Measurements from ENCODE around the gene SPATA31E1.
"Not testable (repeated sequence)": the region's sequence is repeated elsewhere in the genome, so short reads cannot be mapped to it uniquely, and the experiment has no call there.

The SPATA31E1 gene

DNA sequence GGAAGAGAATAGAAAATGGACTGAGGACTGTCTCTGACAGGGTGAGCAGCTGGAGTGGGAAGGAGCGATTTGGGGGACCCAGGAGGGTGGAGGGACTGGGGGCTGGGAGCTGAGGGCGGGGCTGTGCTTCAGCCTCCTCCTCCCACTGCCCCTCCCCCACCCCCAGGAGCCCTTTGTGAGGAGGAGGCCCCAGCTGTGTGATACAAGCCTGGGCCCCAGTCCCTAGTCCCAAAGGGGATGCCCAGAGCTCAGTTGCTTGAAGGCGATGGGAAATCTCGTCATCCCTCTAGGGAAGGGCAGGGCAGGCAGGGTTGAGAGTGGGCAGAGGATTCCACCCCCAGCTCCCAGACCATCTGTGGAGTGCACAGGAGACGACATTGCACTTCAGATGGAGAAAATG, at the start of gene SPATA31E1:
Gene SPATA31E1 (plus strand): TSS at position 251 of the 400 bp plus-strand sequence. CDS start 15 bp downstream, at position 266.
- in situ Hi-C loops (cut with HindIII; ENCODE audit: low sequenced_read_pairs): no loop called here

DNA sequence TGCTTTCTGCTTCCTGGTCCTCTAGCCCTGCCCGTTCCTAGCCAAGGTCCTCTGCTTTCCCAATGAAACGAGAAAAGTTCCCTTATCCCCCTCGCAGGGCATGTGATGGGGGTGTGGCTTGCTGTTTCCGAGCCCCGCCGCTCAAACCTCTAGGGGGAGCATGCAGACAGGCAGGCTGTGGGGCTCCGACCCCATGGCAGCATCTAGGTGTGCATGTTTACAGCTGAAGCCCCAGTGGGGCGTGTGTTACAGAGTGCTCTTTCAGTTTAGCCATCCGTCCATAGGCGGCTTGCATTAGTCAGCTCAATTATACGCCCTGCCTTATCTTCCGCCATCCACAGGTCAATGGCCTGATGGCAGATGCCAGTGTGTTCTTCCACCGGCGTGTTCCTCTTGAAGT, 48.3 kb upstream of the SPATA31E1 start:
- in situ Hi-C loops (cut with HindIII; ENCODE audit: low sequenced_read_pairs): no loop called here

DNA sequence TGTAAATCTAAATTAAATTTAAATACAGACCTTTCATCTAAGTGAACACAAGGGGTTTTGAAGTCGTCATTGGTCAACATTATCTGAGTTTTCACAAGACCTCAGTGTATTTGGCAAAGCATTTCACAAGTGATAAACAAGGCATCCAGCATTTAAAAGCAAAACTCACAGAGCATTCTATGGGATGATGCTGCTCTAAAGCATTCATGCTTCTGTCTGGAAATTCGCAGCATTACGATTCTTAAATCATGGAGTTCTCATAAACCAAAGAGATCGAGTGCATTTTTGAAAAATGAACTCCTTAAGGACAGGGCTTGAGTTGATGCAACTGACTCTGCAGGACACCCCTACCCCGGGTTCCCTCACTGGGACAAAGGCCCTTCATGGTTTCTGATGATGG, 46.1 kb upstream of the SPATA31E1 start:
- in situ Hi-C loops (cut with HindIII; ENCODE audit: low sequenced_read_pairs): no loop called here

DNA sequence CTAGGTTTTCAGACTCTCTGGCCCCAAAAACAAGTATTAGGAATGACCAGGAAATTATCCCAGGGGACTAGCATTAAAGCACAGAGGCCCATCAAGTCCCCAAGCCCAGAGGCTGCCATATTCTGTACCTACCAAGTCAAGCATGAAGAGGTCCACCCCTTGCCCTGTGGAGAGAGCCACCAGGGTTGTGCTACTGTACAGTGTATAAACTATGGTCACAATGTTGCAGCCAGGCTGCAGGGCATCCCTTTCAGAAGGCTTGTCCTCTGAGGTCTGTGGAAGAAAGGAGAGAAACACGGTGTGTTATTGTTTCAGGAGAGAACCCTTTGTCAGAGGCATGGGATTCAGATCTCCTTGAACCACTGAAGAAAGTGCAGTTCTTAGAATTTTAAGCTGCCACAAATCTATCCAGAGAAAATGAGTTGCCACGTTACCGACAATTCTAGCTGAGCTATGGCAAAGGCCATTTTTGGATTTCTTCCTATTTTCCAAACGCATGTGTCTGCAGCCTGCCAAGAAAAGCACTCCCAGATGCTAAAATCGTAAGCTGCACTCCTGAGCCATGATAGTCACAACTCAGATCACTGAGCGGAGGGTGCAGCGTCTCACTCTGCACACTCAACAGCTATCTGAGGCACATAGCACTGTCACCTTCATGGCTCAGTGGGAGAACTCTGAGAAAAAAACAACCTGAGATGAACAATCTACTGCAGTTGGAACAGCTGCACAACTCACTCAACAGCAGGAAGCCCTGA, 45.5 kb upstream of the SPATA31E1 start:
- in situ Hi-C loops (cut with HindIII; ENCODE audit: low sequenced_read_pairs): no loop called here

DNA sequence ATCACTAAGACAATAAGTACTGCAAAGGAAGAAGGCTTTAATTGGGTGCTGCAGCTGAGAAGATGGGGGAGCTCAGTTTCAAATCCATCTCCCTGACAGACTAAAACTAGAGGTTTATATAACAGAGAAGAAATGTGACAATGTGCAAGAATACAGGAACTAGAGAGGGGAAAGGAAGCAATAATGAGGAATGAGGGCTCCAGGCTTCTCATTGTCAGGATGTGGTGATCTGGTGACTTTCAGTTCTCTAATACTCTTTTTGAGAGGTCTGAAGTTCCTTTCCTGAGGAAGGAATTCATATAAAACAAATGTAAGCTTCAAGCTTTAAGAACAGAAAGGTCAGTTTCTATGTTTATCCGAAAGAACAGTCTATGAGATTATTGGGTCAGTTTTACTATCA, 42.5 kb upstream of the SPATA31E1 start:
- in situ Hi-C loops (cut with HindIII; ENCODE audit: low sequenced_read_pairs): no loop called here

DNA sequence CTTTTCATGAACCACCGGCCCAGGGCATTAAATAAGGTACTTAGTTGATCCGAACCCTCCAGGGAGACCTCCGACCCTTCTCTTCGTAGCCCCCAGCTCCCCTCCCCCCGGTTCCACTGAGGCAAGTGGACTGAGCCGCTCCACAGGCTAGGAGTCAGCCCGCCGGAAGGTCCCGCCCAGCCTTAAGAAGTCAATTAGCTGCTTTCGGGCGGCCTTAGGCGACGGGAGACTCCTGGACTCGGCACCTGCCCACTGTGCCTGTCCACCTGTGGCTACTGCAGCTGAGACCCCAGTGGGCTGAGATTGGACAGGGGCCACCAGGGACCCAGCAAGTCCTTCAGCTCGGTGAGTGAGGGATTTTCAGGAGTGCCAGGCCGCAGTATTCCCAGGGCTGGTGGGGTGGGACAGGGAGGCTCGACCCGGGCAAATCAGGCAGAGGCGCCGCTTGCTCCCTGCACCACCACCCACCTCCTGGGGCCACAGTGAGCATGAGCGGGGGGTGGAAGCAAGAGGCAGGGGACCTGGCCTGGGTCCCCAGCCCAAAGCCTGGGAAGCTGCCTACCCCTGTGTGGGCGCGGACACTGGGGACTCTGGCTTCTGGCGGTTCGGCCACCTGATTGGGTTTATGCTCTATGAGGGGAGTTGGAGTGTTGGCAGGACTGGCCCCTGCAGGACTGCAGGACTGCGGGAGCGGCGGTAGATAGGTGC, 39.6 kb upstream of the SPATA31E1 start:
- in situ Hi-C loops (cut with HindIII; ENCODE audit: low sequenced_read_pairs): no loop called here

DNA sequence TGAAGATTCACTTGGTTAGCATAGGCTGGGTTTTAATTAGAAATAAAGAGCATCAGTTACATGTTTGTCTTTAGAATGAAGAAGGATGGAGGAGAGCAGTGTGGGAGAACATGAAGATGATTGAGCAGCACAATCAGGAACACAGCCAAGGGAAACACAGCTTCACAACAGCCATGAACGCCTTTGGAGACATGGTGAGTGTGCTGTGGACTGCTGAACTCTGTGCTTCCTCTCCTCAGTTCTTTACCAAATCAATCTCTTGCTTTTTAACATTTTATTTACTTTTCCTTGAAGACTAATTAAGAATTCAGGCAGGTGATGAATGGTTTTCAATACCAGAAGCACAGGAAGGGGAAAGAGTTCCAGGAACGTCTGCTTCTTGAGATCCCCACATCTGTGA, 38.2 kb upstream of the SPATA31E1 start:
- in situ Hi-C loops (cut with HindIII; ENCODE audit: low sequenced_read_pairs): no loop called here

DNA sequence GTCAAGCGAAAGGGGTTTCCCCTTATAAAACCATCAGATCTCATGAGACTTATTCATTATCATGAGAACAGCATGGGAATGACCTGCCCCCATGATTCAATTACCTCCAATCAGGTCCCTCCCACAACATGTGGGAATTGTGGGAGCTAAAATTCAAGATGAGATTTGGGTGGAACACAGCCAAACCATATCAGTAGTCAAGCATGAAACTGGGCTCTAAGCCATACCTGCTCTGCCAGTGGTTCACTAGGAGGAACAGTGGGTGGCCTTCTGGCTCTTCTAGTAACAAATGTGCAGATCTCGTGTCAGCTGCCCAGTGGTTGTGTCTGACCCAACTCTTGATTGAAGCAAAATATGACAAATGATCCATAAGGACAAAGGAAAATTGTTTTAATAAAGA, 34.9 kb upstream of the SPATA31E1 start:
- in situ Hi-C loops (cut with HindIII; ENCODE audit: low sequenced_read_pairs): not testable (repeated sequence)

DNA sequence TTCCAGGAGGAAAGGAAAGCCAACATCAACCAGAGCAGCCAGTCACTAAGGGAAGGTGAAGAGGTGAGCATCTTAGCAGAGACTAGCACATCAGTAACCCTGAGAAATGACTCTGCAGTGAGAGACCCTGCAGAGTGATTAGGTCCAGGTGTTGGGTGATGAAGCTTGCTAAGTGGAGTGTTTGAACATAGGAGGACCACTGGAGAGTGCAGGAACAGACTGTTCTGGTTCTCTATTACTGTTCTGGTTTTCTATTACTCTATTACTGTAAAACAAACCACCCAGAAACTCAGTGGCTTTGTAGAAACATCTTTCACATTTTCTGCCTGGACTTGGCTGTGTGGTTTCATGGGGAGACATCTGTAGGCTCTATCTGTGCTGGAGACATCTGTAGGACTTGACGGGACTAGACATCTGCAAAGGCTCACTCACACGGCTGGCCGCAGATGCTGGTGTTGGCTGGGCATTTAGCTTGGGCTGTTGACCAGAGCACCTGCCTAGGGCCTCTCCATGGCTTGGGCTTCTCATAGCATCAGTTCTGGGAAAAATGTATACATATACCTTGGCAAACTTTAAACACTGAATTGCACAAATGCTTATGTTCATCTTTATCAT, 33.4 kb upstream of the SPATA31E1 start:
- in situ Hi-C loops (cut with HindIII; ENCODE audit: low sequenced_read_pairs): no loop called here

DNA sequence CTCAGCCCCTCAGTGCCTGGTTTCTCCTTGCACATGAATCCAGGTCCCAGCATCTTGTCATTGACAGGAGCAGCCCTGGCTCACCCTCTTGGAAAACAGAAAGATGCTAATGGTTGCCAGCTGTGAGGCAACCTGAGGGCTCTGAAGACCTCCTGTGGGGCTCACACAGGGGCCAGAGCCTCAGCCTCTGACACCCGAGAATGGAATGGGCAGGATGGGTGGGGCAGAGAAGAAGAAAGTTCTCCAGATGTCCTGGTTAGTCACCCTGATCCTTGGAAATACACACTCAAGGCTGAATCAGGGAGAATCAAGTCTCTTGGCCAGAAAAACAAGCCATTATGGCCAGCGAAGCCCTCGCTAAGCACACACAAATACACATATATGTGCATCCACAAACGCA, 32.3 kb upstream of the SPATA31E1 start:
- in situ Hi-C loops (cut with HindIII; ENCODE audit: low sequenced_read_pairs): no loop called here

DNA sequence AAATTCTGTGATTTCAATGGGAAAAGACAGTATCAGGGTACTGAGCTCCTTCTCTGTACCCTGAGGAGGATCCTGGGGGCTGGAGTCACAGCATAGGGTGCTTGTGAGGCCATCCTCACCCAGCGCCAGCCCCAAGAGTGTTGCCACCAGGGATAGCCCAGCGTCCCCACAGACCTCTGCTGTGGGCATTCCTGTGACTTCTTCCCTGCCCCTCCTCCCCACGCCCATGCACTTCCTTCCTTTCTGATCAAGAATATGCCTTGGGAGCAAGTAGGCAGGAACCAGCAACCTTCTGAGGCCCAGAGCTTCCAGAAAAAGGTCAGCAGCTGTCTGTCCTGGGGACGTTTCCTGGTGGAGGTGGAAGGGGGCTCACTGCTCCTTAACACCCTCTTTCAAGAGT, 31.5 kb upstream of the SPATA31E1 start:
- in situ Hi-C loops (cut with HindIII; ENCODE audit: low sequenced_read_pairs): not testable (repeated sequence)

DNA sequence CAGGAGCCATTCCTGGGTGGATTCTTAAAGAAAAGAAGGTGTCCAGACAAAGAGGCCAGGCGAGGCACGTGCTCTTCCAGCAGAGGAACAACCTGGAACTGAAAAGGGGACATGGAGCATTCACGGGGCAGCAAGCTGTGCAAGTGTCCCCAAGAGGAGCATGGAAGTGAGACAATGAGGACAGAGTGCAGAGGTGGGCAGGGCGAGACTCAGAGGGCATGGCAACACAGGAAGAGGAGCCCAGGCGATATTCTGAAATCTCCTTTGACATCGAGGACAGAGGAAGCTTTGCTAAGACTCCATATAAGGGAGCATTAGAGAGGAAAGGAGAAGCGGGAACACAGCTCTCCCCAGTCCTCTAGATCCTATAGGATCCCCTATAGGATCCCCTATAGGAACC, 29.4 kb upstream of the SPATA31E1 start:
- in situ Hi-C loops (cut with HindIII; ENCODE audit: low sequenced_read_pairs): no loop called here

DNA sequence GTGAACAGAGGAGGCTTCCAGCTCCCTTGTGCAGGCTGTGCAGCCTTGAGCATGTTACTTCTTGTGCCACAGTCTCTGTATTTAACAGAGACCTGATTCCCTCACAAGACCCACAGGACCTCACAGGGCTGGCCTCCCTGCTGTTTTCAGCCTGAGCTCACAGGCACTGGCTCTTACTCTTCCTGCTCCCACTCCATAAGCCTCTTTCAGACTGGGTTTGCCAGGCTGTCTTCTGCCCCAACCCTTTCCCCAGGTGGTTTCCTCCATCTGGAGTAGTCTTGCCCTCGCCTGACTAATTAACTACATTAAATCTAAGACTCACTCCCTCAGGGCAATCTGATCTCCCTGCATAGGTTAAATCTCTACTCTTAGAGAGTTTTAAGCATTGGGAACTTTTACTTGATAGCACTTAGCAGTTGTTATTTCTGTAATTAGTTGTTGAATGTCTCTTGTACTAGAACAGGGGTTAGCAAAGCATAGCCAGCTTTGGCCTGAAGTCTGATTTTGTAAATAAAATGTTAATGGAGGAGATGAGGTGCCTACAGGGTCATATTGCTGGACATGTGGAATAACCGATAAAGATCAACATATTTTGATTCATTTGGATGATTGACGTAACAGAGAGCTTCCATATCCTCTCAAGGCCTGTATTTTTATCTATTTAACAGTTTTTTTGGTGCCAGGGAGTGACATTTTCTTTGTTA, 28.6 kb upstream of the SPATA31E1 start:
- in situ Hi-C loops (cut with HindIII; ENCODE audit: low sequenced_read_pairs): no loop called here

DNA sequence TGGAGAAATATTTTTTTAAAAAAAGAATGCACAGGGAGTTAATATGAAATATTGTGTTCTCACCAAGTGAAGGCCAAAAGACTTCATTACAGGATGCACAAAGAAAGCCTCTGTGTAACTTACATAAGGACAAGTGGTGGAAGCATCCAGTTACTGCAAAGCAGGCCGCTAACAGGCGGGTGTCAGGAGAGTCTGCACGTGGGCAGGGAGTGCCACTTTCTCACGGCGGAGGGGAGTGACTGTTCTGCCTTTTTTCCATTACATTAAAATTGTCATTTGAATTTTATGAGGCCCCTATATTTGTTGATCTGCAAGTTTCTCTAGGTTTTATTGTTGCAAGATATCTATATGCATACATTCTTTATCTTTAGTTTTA, 28.1 kb upstream of the SPATA31E1 start:
- in situ Hi-C loops (cut with HindIII; ENCODE audit: low sequenced_read_pairs): no loop called here

DNA sequence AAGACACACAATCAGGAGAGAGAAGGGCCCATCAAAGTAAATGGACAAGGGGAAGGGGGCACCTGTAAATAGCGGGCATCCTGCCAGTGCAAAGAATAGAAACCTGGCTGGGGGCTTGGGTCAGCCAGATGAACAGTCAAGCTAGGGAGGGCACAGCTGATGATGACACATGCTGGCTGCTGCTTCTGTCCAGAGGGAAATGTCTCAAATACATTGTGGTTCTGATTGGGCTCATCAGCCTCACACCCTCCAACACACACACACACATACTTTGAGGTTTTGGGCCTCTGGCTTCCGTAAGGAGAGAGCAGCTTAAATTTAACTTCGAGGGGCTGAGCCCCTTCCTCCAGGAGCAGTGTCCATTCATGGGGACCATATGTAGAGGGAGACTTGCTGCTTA, 27.6 kb upstream of the SPATA31E1 start:
- in situ Hi-C loops (cut with HindIII; ENCODE audit: low sequenced_read_pairs): no loop called here

DNA sequence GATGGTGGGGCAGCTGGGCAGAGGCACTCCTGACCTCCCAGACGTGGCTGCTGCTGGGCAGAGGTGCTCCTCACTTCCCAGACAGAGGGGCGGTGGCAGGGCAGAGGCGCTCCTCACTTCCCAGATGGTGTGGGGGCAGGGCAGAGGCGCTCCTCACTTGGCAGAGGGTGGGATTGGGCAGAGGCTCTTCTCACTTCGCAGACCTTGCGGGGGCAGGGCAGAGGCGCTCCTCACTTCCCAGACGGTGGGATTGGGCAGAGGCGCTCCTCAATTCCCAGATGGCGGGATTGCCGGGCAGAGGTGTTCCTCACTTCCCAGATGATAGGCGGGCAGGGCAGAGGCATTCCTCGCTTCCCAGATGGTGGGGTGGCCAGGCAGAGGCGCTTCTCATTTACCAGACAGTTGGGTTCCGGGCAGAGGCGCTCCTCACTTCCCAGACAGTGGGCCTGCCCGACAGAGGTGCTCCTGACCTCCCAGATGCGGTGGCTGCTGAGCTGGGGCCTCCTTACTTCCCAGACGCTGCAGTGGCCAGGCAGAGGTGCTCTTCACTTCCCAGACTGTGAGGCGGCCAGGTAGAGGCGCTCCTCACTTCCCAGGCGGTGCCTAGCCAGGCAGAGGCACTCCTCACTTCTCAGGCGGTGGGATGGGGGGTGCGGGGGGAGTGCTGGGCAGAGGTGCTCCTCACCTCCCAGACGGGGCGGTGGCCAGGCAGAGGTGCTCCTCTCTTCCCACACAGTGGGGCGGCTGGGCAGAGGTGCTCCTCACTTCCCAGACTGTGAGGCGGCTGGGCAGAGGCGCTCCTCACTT, 25.3 kb upstream of the SPATA31E1 start:
- in situ Hi-C loops (cut with HindIII; ENCODE audit: low sequenced_read_pairs): no loop called here

DNA sequence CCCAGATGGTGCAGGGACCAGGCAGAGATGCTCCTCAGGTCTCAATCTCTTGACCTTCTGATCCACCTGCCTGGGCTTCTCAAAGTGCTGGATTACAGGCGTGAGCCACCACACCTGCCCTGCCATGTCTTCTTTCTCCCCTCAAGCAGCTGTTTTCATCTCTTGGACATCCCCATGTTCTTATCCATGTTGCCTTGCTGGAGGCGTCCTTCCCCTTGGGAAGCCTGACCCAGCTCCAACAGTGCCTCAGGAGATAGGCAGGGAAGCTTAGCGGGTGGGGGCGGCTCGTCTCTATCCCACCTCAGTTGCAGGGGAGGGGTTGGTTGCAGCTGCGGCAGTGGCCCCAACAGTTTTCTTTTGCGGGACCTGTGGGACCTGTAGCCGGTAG, 24.7 kb upstream of the SPATA31E1 start:
- in situ Hi-C loops (cut with HindIII; ENCODE audit: low sequenced_read_pairs): no loop called here

DNA sequence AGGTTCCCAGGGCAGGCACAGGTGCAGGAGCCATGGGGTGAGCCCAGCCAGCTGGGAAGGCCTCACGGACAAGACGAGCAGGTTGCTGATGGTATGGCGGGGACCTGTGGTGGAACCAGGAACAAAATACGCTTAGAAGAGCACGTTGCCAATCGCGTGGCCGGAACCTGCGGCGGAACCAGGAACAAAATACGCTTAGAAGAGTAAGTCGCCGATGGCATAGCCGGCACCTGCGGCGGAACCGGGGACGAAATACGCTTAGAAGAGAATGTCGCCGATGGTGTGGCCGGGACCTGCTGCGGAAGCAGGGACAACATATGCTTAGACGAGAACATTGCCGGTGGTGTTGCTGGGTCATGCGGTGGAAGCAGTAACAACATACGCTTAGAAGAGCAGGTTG, 23.5 kb upstream of the SPATA31E1 start:
- in situ Hi-C loops (cut with HindIII; ENCODE audit: low sequenced_read_pairs): no loop called here

DNA sequence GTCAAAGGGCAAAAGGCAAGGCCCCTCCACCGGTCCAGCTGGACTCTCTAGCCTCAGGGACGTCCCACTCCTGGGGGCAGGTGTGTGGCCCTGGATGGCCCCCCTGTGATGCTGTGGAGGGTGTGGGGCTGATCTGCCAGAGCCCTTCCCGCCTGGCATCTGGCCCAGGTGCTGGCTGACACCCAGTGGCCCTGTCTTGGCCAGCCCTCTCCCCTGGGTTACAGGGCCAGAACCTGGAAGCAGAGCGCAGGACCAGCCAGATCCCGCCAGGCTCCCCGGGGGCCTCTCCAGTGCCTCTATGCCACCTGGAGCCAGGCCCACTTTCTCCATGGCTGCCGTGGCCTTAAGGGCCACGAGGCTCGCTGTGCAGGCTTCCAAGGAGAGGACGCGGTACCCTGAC, 22.9 kb upstream of the SPATA31E1 start:
- in situ Hi-C loops (cut with HindIII; ENCODE audit: low sequenced_read_pairs): no loop called here

DNA sequence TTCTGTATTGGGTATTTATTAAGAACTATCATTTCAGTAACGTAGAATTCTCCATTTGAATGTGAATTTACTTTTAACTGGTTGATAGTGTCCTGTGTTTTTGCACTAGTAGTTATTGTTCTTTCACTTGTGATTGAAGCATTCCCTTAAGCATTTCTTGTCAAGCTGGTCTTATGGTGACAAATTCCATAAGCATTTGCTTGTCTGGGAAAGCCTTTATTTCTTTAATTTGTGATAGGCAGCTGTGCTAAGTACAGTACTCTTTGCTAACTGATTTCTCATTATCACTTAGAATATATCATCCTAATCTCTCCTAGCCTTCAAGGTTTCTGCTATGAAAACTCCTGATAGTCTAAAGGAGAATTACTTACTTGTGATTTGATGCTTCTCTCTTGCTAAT, 21.3 kb upstream of the SPATA31E1 start:
- in situ Hi-C loops (cut with HindIII; ENCODE audit: low sequenced_read_pairs): no loop called here
